Endothelial cell of umbilical vein (primary cell): ENCODE data around the gene PLPP1. TPM values are rescaled to one million over a fixed set of nuclear protein-coding genes. Genes with fewer than 3 reads are reported as not detected.

Source experiments
- BruUV-seq: library from RNA; stranded (reverse); fragments of 400-500 nt; replicated peaks from 2 replicates; lab custom pipeline; 2021; lab: Mats Ljungman, UMichigan
- CTCF ChIA-PET: fragments of 300-600, 350-600 bp; sonication (Branson Sonifier 250); formaldehyde crosslinking; loops from one replicate; lab custom pipeline; 2021; ENCODE audit warnings: antibody characterized with exemption, inconsistent platforms; lab: Charles Lee
- POLR2A ChIA-PET: fragments of 300-600, 350-600 bp; sonication (Branson Sonifier 250); formaldehyde crosslinking; loops from one replicate; lab custom pipeline; 2021; ENCODE audit warnings: antibody characterized with exemption, inconsistent platforms; lab: Charles Lee
- DNase-seq: peaks from one replicate; pipeline ENCODE4 v3.0.0-alpha.2; 2011; ENCODE audit warnings: low read depth, low spot score
- FAIRE-seq: peaks from 2 replicates; lab custom pipeline; 2011; peaks lifted over from hg19 to GRCh38; lab: Jason Lieb, UNC
- H2AFZ ChIP-seq: 2 replicates; pipeline ENCODE4 v1.6.0; 2012; ENCODE audit warnings: low read depth, low read length, control low read depth, inconsistent platforms
- H3K27ac ChIP-seq: 2 replicates; pipeline ENCODE4 v1.5.1; 2011; ENCODE audit warnings: low read depth, mild to moderate bottlenecking, control low read depth, low read length, moderate library complexity; ENCODE audit not compliant: insufficient read depth
- H3K27me3 ChIP-seq, 2 experiments: 2 replicates each; pipeline versions ENCODE4 v1.6.0 to v1.6.1; 2011; ENCODE audit warnings: low read length in 2 of 2, mixed read lengths in 1 of 2; ENCODE audit not compliant: control insufficient read depth in 2 of 2, insufficient read depth in 2 of 2
- H3K36me3 ChIP-seq, 2 experiments: 2 replicates in 1 of 2; 3 replicates in 1 of 2; pipeline ENCODE4 v1.5.1; 2011; ENCODE audit warnings: low read length in 2 of 2, mild to moderate bottlenecking in 1 of 2, moderate library complexity in 1 of 2; ENCODE audit not compliant: control insufficient read depth in 2 of 2, insufficient read depth in 2 of 2; ENCODE audit errors: extremely low read depth in 1 of 2
- H3K4me1 ChIP-seq: 3 replicates; pipeline ENCODE4 v1.5.1; 2011; ENCODE audit warnings: mild to moderate bottlenecking, low read length; ENCODE audit not compliant: control insufficient read depth, insufficient read depth; ENCODE audit errors: extremely low read depth
- H3K4me2 ChIP-seq: 2 replicates; pipeline ENCODE4 v1.6.1; 2011; ENCODE audit warnings: low read length, control low read depth, mixed read lengths; ENCODE audit not compliant: insufficient read depth
- H3K4me3 ChIP-seq, 3 experiments: fragments of 200-600 bp in 1 of 3; sonication (generic), shearing (Covaris generic) in 1 of 3; replicated peaks in 1 of 3; 2 replicates each; pipeline ENCODE4 v1.5.1; 2011 to 2016; ENCODE audit warnings: control low read depth in 3 of 3, low read length in 3 of 3, mild to moderate bottlenecking in 2 of 3, inconsistent platforms in 1 of 3, low read depth in 1 of 3, moderate library complexity in 1 of 3; ENCODE audit not compliant: insufficient read depth in 1 of 3
- H3K79me2 ChIP-seq: 2 replicates; pipeline ENCODE4 v1.6.0; 2012; ENCODE audit warnings: low read length, inconsistent platforms; ENCODE audit not compliant: control insufficient read depth, insufficient read depth
- H3K9ac ChIP-seq: replicated peaks from 2 replicates; pipeline ENCODE3; 2011; ENCODE audit warnings: low read length, control low read depth; ENCODE audit not compliant: insufficient read depth; ENCODE audit errors: extremely low read depth
- H3K9me1 ChIP-seq: replicated peaks from 3 replicates; pipeline ENCODE4 v1.6.0; 2011; ENCODE audit warnings: mild to moderate bottlenecking, low read length; ENCODE audit not compliant: control insufficient read depth, insufficient read depth; ENCODE audit errors: extremely low read depth
- H3K9me3 ChIP-seq: replicated peaks from 2 replicates; pipeline ENCODE4 v1.5.1; 2012; ENCODE audit warnings: low read length, inconsistent platforms; ENCODE audit not compliant: control insufficient read depth, insufficient read depth
- H4K20me1 ChIP-seq: replicated peaks from 2 replicates; pipeline ENCODE3; 2011; ENCODE audit warnings: mild to moderate bottlenecking, low read length; ENCODE audit not compliant: control insufficient read depth, insufficient read depth; ENCODE audit errors: extremely low read depth
- EZH2 ChIP-seq: IDR thresholded peaks from 2 replicates; pipeline ENCODE4 v1.6.1; 2012; ENCODE audit warnings: borderline replicate concordance, low read depth, mild to moderate bottlenecking, moderate library complexity, low read length, inconsistent platforms; ENCODE audit not compliant: severe bottlenecking
- FOS ChIP-seq: IDR thresholded peaks from 2 replicates; pipeline ENCODE4 v1.6.1; 2011; ENCODE audit warnings: mild to moderate bottlenecking, low read length, moderate library complexity, borderline replicate concordance; ENCODE audit not compliant: insufficient read depth
- GATA2 ChIP-seq: IDR thresholded peaks from 2 replicates; pipeline ENCODE4 v1.7.0; 2011; ENCODE audit warnings: low read depth, mild to moderate bottlenecking, moderate library complexity, mixed read lengths, low read length; ENCODE audit not compliant: insufficient read length, insufficient read depth
- JUN ChIP-seq: IDR thresholded peaks from 2 replicates; pipeline ENCODE4 v1.6.1; 2011; ENCODE audit warnings: borderline replicate concordance, low read depth; ENCODE audit not compliant: insufficient read length, insufficient read depth
- MAX ChIP-seq: IDR thresholded peaks from 2 replicates; pipeline ENCODE4 v1.6.1; 2011; ENCODE audit not compliant: insufficient read depth, insufficient read length
- MYC ChIP-seq: IDR thresholded peaks from one replicate; pipeline ENCODE4 v1.6.1; 2011; ENCODE audit warnings: mild to moderate bottlenecking, low read depth, low read length
- POLR2A ChIP-seq: IDR thresholded peaks from 2 replicates; pipeline ENCODE4 v1.6.1; 2012; ENCODE audit warnings: low read depth, mild to moderate bottlenecking, control low read depth, low read length
- POLR2AphosphoS5 ChIP-seq: IDR thresholded peaks from 2 replicates; pipeline ENCODE4 v1.6.1; 2012; ENCODE audit warnings: low read depth, mild to moderate bottlenecking, control low read depth, low read length, moderate library complexity; ENCODE audit not compliant: insufficient read depth
- dilution Hi-C: fragments of 300-500 bp; cut with MboI; formaldehyde crosslinking; loops from one replicate; pipeline ENCODE4 v1.15.0; 2019; ENCODE audit warnings: low sequenced_read_pairs; ENCODE audit not compliant: extremely low pct_ligation_motif_present
- intact Hi-C: fragments of 100-400 bp; cut with micrococcal nuclease; formaldehyde crosslinking; loops from one replicate; pipeline ENCODE4 v1.10.0; 2022
- polyA plus RNA-seq, 4 experiments: library from polyadenylated mRNA; depleted of rRNA in 3 of 4; stranded (reverse) in 3 of 4; unstranded in 1 of 4; fragments of >200 nt; gene quantifications; 2 replicates each; pipeline versions ENCODE4 v1.2.1 to v1.2.3, GENCODE V29; 2011 to 2012; ENCODE audit warnings: missing spikeins in 1 of 4
- total RNA-seq: library from RNA; stranded (reverse); gene quantifications from 2 replicates; pipeline ENCODE4 v1.2.3, GENCODE V29; 2021
- TF ChIP-seq, protein P1 (sequence below), 2 donors: IDR thresholded peaks; 1 replicate in 1 of 2; 2 replicates in 1 of 2; pipeline ENCODE4 v1.5.1; 2011; ENCODE audit warnings: low read length in 2 of 2, mild to moderate bottlenecking in 2 of 2, moderate library complexity in 2 of 2, control low read depth in 1 of 2, inconsistent platforms in 1 of 2, low read depth in 1 of 2; ENCODE audit not compliant: insufficient read depth in 1 of 2; ENCODE audit errors: extremely low read depth in 1 of 2

PLPP1 gene
- total and polyA plus RNA-seq, 2 donors (not counting 3 experiments of a cell fraction or from before 2014, with no cell fraction given), result 14.3 to 25.9 TPM

DNA sequence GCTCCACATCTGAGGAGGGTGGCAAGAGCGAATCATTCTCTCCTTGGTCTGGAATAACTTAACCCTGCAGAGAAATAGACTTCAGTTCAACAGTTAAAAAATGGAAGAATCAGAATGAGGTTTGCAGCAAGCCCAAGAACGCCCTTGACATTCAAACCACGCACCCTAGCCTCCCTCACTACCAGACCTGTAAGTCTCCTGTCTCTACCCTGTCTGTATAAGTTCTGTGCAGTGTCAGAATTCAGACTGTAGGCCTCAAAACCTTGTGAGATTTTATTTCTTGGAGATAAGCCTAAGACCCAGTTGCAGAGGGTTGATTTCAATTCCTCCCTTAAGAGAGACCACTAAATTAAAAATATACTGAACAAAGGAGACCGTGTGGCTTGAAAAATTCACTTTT is 35.8 kb upstream of the PLPP1 start:
- no peak for DNase-seq
- H3K36me3 ChIP-seq, result no peaks in the 10 kb centered on the region
- CTCF ChIA-PET, result no interaction called here
- no peak overlapping the region for H3K27ac ChIP-seq
- H3K27me3 ChIP-seq, result no peaks in the 10 kb centered on the region
- H3K4me2 ChIP-seq, result no peak overlapping the region
- H3K9me1 ChIP-seq, result no peaks in the 10 kb centered on the region
- no peaks in the 10 kb centered on the region for H3K4me1 ChIP-seq
- intact Hi-C loops, result no loop called here
- no peaks in the 10 kb centered on the region for H3K79me2 ChIP-seq
- H2AFZ ChIP-seq, result no peak overlapping the region
- POLR2A ChIA-PET, result no interaction called here
- no peak overlapping the region for H3K4me3 ChIP-seq
- TF ChIP-seq GATA2, result no peak
- TF ChIP-seq POLR2AphosphoS5, result no peak
- TF ChIP-seq MAX, result no peak
- TF ChIP-seq MYC, result no peak
- TF ChIP-seq, protein P1, sequence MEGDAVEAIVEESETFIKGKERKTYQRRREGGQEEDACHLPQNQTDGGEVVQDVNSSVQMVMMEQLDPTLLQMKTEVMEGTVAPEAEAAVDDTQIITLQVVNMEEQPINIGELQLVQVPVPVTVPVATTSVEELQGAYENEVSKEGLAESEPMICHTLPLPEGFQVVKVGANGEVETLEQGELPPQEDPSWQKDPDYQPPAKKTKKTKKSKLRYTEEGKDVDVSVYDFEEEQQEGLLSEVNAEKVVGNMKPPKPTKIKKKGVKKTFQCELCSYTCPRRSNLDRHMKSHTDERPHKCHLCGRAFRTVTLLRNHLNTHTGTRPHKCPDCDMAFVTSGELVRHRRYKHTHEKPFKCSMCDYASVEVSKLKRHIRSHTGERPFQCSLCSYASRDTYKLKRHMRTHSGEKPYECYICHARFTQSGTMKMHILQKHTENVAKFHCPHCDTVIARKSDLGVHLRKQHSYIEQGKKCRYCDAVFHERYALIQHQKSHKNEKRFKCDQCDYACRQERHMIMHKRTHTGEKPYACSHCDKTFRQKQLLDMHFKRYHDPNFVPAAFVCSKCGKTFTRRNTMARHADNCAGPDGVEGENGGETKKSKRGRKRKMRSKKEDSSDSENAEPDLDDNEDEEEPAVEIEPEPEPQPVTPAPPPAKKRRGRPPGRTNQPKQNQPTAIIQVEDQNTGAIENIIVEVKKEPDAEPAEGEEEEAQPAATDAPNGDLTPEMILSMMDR (IDR thresholded peaks at IDR 0.05; ENCODE audit: extremely low read depth in 1 of 2, insufficient read depth in 1 of 2, low read depth in 1 of 2, low read length in 2 of 2), result no peak
- no peak for TF ChIP-seq JUN
- TF ChIP-seq EZH2, result no peak
- TF ChIP-seq FOS, result no peak
- no peak for TF ChIP-seq POLR2A
- dilution Hi-C loops, result no loop called here
- FAIRE-seq, result no peak
- H3K9ac ChIP-seq, result no peak overlapping the region
- no peaks in the 10 kb centered on the region for H3K9me3 ChIP-seq
- BruUV-seq, result no TSS peak
- H4K20me1 ChIP-seq, result no peaks in the 10 kb centered on the region
